ENCODE results near the gene SELENOW.

DNA sequence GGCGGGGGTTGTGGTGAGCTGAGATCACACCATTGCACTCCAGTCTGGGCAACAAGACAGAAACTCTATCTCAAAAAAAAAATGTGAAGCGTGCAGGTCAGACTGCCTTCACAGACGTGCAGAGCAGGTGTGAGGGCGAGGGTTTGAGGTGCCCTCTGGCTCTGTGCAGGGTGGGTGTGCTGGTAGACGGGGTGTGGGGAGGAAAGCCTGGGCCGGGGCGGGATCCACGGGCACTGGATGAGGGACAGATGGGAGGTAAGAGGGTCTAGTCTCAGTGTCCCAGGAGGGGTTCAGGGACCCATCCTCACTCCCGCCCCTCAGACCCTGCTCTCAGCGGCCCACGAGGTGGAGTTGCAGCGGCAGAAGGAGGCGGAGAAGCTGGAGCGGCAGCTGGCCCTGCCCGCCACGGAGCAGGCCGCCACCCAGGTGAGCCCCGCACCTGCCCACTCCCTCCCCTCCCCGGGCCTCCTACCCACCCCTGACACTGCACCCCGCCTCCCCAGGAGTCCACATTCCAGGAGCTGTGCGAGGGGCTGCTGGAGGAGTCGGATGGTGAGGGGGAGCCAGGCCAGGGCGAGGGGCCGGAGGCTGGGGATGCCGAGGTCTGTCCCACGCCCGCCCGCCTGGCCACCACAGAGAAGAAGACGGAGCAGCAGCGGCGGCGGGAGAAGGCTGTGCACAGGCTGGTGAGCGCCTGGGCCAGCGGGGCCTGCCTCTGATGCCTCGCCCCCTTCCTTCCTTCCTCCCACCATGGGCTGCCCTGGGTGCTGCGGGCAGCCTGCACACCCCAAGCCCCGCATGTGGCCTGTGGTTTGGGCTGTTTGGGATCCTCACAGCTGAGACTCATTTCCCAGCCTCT is 24.1 kb upstream of the SELENOW start:
- no peak for TF ChIP-seq POLR2A (IDR thresholded peaks at IDR 0.05)
- no peak for TF ChIP-seq EP300 (IDR thresholded peaks at IDR 0.05; ENCODE audit: low read depth)

Data from transverse colon (tissue), 1 donor.